HL-60 (cell line): ENCODE measurements around the gene WDR93.

Experiments
- DNase-seq, 2 experiments: peaks; one replicate each; pipeline ENCODE4 v3.0.0-alpha.2; 2010 to 2020; ENCODE audit warnings: low read depth in 1 of 2, low spot score in 1 of 2
- H3K27ac ChIP-seq: fragments of 250-450 bp; sonication (Bioruptor Pico); replicated peaks from 2 replicates; pipeline ENCODE4 v1.5.1; 2020; ENCODE audit warnings: mild to moderate bottlenecking, moderate library complexity
- H3K27me3 ChIP-seq: fragments of 250-450 bp; sonication (Bioruptor Pico); 2 replicates; pipeline ENCODE4 v1.5.1; 2021; ENCODE audit warnings: mild to moderate bottlenecking, moderate library complexity; ENCODE audit not compliant: insufficient read depth, poor library complexity, severe bottlenecking
- H3K4me3 ChIP-seq: replicated peaks from 2 replicates; pipeline ENCODE4 v1.5.1; 2011; ENCODE audit warnings: mild to moderate bottlenecking, control low read depth, low read length; ENCODE audit not compliant: insufficient read depth
- GABPA ChIP-seq: IDR thresholded peaks from 2 replicates; pipeline ENCODE4 v1.6.1; 2012; ENCODE audit warnings: low read depth
- POLR2AphosphoS5 ChIP-seq: IDR thresholded peaks from 2 replicates; pipeline ENCODE4 v1.6.1; 2012; ENCODE audit warnings: low read depth
- SPI1 ChIP-seq: IDR thresholded peaks from 2 replicates; pipeline ENCODE4 v1.6.1; 2012; ENCODE audit warnings: low read depth, mild to moderate bottlenecking, borderline replicate concordance
- TF ChIP-seq, protein P1 (sequence below): IDR thresholded peaks from one replicate; pipeline ENCODE4 v1.5.1; 2011; ENCODE audit warnings: low read length, control low read depth, inconsistent platforms; ENCODE audit not compliant: insufficient read depth
- TF ChIP-seq, protein P2 (sequence below): IDR thresholded peaks from 2 replicates; pipeline ENCODE4 v1.6.1; 2012; ENCODE audit warnings: low read depth; ENCODE audit not compliant: insufficient replicate concordance

The WDR93 gene

DNA sequence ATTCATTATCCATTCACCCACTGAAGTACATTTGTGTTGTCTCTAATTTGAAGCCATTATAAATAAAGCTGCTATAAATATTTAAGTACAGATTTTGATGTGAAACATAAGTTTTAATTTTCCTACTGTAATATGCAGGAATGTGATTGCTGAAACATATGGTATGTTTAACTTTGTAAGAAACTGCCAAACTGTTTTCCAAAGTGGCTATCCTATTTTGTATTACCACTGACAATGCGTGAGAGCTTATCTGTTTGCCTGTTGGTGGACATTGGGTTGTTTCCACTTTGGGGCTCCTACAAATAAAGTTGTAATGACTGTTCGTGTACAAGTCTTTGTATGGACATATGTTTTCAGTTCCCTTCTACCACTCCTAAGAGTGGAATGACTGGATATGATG lies 2.5 kb downstream of the WDR93 start:
- TF ChIP-seq, protein P1, sequence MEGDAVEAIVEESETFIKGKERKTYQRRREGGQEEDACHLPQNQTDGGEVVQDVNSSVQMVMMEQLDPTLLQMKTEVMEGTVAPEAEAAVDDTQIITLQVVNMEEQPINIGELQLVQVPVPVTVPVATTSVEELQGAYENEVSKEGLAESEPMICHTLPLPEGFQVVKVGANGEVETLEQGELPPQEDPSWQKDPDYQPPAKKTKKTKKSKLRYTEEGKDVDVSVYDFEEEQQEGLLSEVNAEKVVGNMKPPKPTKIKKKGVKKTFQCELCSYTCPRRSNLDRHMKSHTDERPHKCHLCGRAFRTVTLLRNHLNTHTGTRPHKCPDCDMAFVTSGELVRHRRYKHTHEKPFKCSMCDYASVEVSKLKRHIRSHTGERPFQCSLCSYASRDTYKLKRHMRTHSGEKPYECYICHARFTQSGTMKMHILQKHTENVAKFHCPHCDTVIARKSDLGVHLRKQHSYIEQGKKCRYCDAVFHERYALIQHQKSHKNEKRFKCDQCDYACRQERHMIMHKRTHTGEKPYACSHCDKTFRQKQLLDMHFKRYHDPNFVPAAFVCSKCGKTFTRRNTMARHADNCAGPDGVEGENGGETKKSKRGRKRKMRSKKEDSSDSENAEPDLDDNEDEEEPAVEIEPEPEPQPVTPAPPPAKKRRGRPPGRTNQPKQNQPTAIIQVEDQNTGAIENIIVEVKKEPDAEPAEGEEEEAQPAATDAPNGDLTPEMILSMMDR, result no peak
- TF ChIP-seq SPI1, result no peak
- no peak for TF ChIP-seq GABPA
- TF ChIP-seq POLR2AphosphoS5, result no peak
- TF ChIP-seq, protein P2, sequence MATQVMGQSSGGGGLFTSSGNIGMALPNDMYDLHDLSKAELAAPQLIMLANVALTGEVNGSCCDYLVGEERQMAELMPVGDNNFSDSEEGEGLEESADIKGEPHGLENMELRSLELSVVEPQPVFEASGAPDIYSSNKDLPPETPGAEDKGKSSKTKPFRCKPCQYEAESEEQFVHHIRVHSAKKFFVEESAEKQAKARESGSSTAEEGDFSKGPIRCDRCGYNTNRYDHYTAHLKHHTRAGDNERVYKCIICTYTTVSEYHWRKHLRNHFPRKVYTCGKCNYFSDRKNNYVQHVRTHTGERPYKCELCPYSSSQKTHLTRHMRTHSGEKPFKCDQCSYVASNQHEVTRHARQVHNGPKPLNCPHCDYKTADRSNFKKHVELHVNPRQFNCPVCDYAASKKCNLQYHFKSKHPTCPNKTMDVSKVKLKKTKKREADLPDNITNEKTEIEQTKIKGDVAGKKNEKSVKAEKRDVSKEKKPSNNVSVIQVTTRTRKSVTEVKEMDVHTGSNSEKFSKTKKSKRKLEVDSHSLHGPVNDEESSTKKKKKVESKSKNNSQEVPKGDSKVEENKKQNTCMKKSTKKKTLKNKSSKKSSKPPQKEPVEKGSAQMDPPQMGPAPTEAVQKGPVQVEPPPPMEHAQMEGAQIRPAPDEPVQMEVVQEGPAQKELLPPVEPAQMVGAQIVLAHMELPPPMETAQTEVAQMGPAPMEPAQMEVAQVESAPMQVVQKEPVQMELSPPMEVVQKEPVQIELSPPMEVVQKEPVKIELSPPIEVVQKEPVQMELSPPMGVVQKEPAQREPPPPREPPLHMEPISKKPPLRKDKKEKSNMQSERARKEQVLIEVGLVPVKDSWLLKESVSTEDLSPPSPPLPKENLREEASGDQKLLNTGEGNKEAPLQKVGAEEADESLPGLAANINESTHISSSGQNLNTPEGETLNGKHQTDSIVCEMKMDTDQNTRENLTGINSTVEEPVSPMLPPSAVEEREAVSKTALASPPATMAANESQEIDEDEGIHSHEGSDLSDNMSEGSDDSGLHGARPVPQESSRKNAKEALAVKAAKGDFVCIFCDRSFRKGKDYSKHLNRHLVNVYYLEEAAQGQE, result no peak
- no peak for DNase-seq

DNA sequence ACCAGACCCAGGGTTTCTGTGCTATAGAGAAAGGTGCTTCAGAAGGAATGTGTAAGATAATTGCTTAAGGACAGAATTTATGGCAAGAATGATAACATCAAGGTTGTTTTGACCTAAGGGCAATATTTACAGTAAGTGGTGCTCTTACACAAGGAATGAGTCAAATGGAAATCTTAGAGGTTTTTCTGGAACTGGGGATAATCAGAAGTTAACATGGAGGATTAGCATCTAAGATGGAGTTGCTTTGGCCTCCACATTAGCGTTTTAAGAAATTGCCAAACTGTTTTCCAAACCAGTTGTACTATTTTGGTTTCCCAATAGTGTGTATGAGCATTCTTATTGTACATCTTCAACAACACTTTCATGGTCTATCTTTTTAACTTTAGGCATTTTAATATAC lies 3.1 kb downstream of the WDR93 start:
- no peak for DNase-seq
- TF ChIP-seq, protein P1, result no peak
- TF ChIP-seq POLR2AphosphoS5 (no peak), SPI1 (no peak), GABPA (no peak)
- TF ChIP-seq, protein P2, result no peak
- Histone ChIP-seq H3K27me3 (peaks cover 2% of the 10 kb centered on the region), H3K4me3 (no peak overlapping the region), H3K27ac (no peak overlapping the region)

More for the DNA sequence above, 2.5 kb downstream of the WDR93 start:
- no peak overlapping the region for H3K27ac ChIP-seq
- no peak overlapping the region for H3K4me3 ChIP-seq
- peaks cover 2% of the 10 kb centered on the region for H3K27me3 ChIP-seq

DNA sequence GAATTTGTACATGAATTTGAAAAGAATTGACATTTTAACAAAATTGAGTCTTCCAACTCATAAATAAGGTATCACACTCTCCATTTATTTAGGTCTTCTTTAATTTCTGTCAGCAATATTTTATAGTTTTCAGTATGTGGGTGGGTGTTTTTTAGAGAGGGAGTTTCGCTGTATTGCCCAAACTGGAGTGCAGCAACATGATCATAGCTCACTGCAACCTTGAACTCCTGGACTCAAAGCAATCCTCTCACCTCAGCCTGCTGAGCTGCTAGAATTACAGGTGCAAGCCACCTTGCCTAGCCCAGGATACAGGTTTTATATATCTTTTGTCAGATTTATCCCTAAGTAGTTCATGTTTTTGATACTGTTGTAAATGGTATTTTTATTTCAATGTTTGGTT lies 4.6 kb downstream of the WDR93 start:
- TF ChIP-seq, protein P2, result no peak
- TF ChIP-seq, protein P1, result no peak
- TF ChIP-seq SPI1, result no peak
- no peak for TF ChIP-seq GABPA
- TF ChIP-seq POLR2AphosphoS5, result no peak
- Histone ChIP-seq H3K27me3 (peaks cover 2% of the 10 kb centered on the region), H3K27ac (no peak overlapping the region), H3K4me3 (no peak overlapping the region)
- DNase-seq, result no peak
